GM18511 (cell line): ENCODE results near the gene KCNJ2.
A peak's percentile ranks its signal among the peaks of the same experiment; 100 is the strongest.

Experiments used
- ATAC-seq: cut with Tn5 transposase; IDR thresholded peaks from one replicate; pipeline ENCODE4 v1.9.1; 2021; ENCODE audit warnings: mild to moderate bottlenecking, moderate library complexity; ENCODE audit not compliant: unreplicated experiment

Gene KCNJ2

GRCh38 chr17:70158591-70158990, 10.7 kb upstream of the KCNJ2 start:
- no peak for ATAC-seq

- no peak for ATAC-seq
These were observed 9.4 kb upstream of the KCNJ2 start for GRCh38 chr17:70159980-70160379.

- ATAC-seq = no peak
These were observed 7.8 kb upstream of the KCNJ2 start for GRCh38 chr17:70161519-70161918.

- no peak for ATAC-seq
These were observed 3.9 kb upstream of the KCNJ2 start for GRCh38 chr17:70165383-70165782.

GRCh38 chr17:70166615-70167014, 2.7 kb upstream of the KCNJ2 start:
- ATAC-seq = no peak

- ATAC-seq = peak; percentile 35
These were observed 1.0 kb upstream of the KCNJ2 start for GRCh38 chr17:70168044-70168976.

- no peak for ATAC-seq
These were observed 621 bp downstream of the KCNJ2 start for GRCh38 chr17:70169709-70170597.

- ATAC-seq = no peak
These were observed 1.8 kb downstream of the KCNJ2 start for GRCh38 chr17:70171159-70171558.

GRCh38 chr17:70172449-70172848, 3.1 kb downstream of the KCNJ2 start:
- no peak for ATAC-seq

- no peak for ATAC-seq
These were observed 3.6 kb downstream of the KCNJ2 start for GRCh38 chr17:70172923-70173322.

GRCh38 chr17:70173681-70174080, 4.3 kb downstream of the KCNJ2 start:
- ATAC-seq = no peak

GRCh38 chr17:70181376-70181775, 12.0 kb downstream of the KCNJ2 start:
- no peak for ATAC-seq

GRCh38 chr17:70181866-70182265, 12.5 kb downstream of the KCNJ2 start:
- no peak for ATAC-seq

- ATAC-seq = no peak
These were observed 14.2 kb downstream of the KCNJ2 start for GRCh38 chr17:70183508-70183907.

GRCh38 chr17:70184207-70184606, 14.9 kb downstream of the KCNJ2 start:
- ATAC-seq = no peak

GRCh38 chr17:70184770-70185169, 15.4 kb downstream of the KCNJ2 start:
- ATAC-seq = no peak

- no peak for ATAC-seq
These were observed 16.0 kb downstream of the KCNJ2 start for GRCh38 chr17:70185285-70185684.

GRCh38 chr17:70187383-70187782, 18.1 kb downstream of the KCNJ2 start:
- ATAC-seq = no peak

- ATAC-seq = no peak
These were observed 21.9 kb downstream of the KCNJ2 start for GRCh38 chr17:70190959-70191805.

- ATAC-seq = no peak
These were observed 25.8 kb downstream of the KCNJ2 start for GRCh38 chr17:70195091-70195490.
